HG02763 (cell line): ENCODE data around the gene SLC6A13.
"Not testable (repeated sequence)": the region's sequence is repeated elsewhere in the genome, so short reads cannot be mapped to it uniquely, and the experiment has no call there.

Source experiments
- ATAC-seq: cut with Tn5 transposase; IDR thresholded peaks from one replicate; pipeline ENCODE4 v1.9.1; 2021; ENCODE audit warnings: mild to moderate bottlenecking, moderate library complexity; ENCODE audit not compliant: unreplicated experiment

SLC6A13 gene

DNA sequence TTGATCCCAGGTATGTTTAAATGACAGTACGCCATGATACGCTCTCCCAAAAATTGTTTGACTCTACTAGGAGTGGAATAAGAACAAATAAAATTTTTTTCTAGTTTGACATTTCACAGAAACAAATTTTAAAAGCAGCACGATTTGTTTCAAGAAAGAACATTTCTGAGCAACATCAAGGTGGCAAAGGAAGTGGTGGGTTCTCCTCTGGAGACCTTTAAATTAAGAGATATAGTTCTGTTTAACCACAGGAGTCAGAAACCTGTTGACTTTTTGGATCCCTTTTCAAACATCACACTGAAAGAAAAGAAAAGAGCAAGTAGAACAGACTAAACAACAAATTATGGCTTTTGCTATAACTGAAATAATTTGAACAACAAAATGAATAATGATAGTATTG is 2.5 kb upstream of the SLC6A13 start:
- no peak for ATAC-seq

DNA sequence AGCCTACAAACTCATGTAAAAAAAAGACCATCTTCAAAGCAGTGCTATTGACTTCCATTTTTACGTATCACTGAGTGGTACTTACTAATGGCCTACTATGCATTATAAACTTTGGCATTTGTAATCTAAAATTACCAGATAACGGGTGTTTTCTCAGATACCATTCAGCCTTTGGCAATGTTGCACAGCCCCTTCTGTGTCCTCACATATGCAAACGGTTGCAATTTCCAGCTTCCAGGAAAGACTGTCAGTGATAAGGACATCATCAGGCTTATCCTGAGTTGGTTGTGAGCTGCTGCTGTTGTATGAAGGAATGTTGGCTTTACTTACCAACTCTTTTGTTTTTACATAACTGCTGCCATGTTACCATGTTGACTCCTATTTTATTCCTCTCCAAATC is 1.6 kb upstream of the SLC6A13 start:
- ATAC-seq: no peak

GRCh38 chr12:263574-263973 is 938 bp upstream of the SLC6A13 start:
- ATAC-seq: no peak

DNA sequence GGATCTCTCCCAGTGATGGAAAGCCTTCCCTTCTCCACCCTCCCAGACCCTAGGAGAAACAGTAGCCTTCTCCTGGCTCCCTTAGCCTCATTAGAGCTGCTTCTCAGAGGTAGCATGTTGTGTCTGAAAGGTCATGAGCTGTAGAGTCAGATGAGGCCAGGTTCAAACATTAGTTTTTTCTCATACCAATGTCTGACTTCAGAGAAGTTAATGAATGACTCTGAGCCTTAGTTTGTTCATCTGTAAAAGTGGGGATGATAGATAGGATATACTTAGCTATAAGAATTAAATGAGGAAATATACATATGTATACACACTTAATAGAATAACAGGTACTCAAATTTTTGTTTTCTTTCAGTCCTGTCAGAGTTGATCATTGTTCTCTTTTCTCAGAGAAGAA is 523 bp downstream of the SLC6A13 start:
- no peak for ATAC-seq

- no peak for ATAC-seq
These were observed 4.9 kb downstream of the SLC6A13 start for GRCh38 chr12:257521-258321.

GRCh38 chr12:256958-257357 is 5.7 kb downstream of the SLC6A13 start:
- no peak for ATAC-seq

DNA sequence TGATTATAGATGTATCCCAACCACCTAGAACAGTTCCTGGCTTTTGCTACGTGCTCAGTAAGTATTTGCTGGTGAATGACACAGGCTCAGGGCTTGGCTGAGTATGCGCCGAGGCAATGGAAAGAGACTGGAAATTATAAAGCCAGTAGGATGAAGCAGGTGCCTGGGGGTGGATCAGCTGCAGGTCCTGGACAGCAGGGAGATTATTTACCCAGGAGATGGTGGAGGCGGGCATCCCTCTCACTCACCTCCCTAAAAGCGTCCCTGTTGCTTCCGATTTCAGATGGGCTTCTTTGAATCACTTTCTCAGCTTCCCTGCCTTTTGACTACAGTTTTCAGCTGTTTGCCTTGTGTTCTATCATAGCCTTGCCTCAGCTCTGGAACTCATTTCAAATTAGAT is 6.4 kb downstream of the SLC6A13 start:
- ATAC-seq: no peak

DNA sequence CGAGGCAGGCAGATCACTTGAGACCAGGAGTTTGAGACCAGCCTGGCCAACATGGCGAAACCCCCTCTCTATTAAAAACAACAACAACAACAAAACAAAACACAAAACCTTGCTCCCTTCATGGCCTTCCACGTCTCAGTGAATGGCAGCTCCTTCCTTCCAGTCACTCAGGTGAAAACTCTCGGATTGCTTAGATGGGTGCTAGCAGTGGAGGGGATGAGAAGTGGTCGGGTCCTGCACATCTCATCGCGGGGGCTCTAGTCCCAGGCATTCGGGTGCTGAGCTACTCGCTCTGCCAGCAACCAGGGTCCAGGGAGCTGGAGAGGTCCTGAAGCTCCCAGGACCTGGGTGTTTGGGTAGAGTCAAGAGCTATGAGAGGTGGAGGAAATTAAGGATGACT is 7.7 kb downstream of the SLC6A13 start:
- ATAC-seq: no peak

DNA sequence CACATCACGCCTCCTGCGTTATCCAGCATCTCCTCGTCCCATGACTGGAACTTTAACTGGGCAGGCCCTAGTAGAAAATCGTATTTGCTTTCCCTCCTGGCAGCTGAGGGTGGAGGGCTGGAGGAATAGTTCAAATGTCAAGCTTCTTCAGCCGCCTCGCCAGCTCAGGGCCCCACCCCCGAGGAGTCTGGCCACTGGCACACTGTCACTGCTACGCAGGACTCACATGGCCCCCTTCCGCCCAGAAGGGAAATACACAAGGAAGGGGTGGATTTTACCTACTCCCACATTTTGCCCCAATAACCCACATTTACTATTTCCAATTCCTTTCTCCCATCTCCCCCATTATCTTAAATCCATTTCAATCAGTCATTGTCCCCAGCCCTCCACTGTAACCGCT is 8.6 kb downstream of the SLC6A13 start:
- no peak for ATAC-seq

DNA sequence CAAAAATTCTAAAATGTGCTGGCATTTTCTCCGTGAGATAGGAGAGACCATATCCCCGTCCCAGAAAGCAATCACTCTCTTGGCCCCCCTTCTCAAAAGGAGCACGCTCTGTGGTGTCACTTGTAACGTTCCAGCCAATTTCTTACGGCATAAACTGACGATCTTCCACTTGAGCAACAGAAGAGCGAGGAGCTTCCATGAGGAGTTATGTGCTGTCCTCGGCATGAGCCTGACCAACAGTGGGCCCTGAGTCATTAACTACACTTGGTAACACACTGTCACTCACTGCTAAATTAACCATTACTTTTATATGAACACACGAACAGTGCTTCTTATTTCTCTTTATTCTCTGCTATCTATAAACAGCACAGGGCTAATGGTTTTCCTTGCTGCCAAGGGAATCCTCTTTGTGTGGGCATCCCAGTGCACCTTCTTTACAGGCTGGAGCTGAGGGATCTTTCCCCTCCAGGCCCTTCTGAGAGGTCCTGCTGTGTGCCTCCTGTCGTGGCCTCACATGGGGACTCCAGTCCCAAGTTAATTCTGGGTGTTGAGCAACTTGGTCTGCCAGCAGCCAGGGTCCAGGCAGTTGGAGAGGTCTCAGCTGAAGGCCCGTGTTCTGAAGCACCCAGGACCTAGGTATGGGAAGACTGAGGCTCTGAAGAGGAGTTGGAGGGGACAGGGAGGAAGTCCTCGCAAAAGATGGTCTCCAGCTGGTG is 9.4 kb downstream of the SLC6A13 start:
- no peak for ATAC-seq

GRCh38 chr12:252636-253035 is 10.0 kb downstream of the SLC6A13 start:
- no peak for ATAC-seq

GRCh38 chr12:247271-247670 is 15.4 kb downstream of the SLC6A13 start:
- ATAC-seq: no peak

GRCh38 chr12:243381-243780 is 19.3 kb downstream of the SLC6A13 start:
- no peak for ATAC-seq

- no peak for ATAC-seq
These were observed 20.1 kb downstream of the SLC6A13 start for GRCh38 chr12:242496-242895.

DNA sequence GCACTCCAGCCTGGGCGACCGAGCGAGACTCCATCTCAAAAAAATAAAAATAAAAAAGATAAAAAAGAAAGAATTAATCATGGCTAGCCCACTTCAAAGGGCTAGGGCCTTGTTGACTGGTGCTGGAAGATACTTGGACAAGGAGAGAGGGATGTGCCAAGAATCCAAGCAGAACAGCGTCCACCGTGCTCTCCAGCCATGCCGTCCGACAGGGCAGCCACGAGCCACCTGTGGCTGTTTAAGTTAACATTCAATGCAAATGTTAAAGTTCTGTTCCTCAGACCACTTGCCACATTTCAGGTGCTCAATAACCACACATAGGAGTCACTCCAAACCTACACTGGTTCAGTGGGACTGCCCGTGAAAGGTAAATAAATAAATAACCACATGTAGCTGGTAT is 21.4 kb downstream of the SLC6A13 start:
- ATAC-seq: no peak

GRCh38 chr12:240566-240965 is 22.1 kb downstream of the SLC6A13 start:
- no peak for ATAC-seq

DNA sequence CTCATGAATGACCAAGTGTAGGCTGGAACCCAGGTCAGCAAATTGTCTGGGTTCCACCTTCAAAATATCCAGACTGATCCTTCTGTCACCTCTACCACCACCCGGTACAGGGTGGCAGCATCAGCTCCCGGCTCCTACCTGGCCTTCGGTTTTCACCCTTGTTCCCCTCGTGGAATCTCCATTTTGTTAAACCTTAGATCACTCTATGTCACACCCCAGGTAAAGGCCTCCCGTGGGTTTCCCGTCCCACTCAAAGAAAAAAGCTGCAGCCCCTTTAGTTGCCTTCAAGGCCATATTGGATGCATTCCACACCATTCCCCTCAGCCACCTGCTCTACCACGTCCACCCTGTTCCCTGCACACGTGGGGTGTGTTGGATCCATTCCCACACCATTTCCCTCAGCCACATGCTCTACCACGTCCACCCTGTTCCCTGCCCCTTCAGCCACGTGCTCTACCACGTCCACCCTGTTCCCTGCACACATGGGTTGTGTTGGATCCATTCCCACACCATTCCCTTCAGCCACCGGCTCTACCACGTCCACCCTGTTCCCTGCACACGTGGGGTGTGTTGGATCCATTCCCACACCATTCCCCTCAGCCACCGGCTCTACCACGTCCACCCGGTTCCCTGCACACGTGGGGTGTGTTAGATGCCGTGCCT is 23.8 kb downstream of the SLC6A13 start:
- no peak for ATAC-seq

GRCh38 chr12:238116-238515 is 24.5 kb downstream of the SLC6A13 start:
- no peak for ATAC-seq

GRCh38 chr12:237026-237815 is 25.4 kb downstream of the SLC6A13 start:
- ATAC-seq: no peak

- no peak for ATAC-seq
These were observed 26.2 kb downstream of the SLC6A13 start for GRCh38 chr12:236445-236844.

GRCh38 chr12:235967-236366 is 26.7 kb downstream of the SLC6A13 start:
- not testable (repeated sequence) for ATAC-seq
